HG03469 (cell line): ENCODE results near the gene HDGFL2.

Experiments used
- ATAC-seq: cut with Tn5 transposase; IDR thresholded peaks from one replicate; pipeline ENCODE4 v1.9.1; 2021; ENCODE audit warnings: mild to moderate bottlenecking, moderate library complexity, moderate number of reproducible peaks; ENCODE audit not compliant: unreplicated experiment

HDGFL2 gene

DNA sequence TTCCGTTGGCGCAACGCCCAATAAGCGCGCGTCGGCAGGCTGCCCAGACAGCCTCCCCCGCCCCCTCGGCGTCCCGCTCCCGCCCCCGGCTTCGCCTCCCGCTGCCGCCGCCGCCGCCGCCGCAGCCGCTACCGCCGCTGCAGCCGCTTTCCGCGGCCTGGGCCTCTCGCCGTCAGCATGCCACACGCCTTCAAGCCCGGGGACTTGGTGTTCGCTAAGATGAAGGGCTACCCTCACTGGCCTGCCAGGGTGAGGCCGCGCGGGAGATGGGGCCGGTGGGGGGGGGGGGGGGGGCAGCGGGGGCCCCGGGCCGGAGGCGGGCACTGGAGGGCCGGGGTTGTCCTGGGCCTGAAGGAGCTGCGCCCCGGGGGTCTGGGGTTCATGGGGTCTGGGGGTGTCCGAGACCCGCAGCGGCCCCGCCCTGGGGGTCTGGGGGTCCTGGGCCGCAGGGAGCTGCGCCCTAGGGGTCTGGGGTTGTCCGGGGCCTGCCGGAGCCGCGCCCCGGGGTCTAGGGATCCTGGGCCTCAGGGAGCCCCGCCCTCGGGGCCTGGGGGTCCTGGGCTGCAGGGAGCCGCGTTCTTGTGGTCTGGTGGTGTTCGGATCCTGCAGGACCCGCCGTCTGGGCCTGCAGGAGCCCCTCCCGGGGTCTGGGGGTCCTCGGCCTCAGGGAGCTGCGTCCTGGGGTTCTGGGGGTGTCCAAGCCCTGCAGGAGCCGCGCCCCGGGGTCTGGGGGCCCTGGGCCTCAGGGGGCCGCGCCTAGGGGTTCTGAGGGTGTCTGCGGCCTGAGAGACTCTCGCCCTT, at the start of gene HDGFL2:
Gene HDGFL2, plus strand, starts transcription at position 124 of the 801 bp plus-strand sequence. Its CDS starts 54 bp downstream, at position 178.
- ATAC-seq, result no peak

GRCh38 chr19:4423416-4424126, 48.5 kb upstream of the HDGFL2 start:
- no peak for ATAC-seq

- ATAC-seq, result no peak
These were observed 46.6 kb upstream of the HDGFL2 start for GRCh38 chr19:4425537-4425936.

GRCh38 chr19:4428326-4428975, 43.6 kb upstream of the HDGFL2 start:
- ATAC-seq, result no peak

DNA sequence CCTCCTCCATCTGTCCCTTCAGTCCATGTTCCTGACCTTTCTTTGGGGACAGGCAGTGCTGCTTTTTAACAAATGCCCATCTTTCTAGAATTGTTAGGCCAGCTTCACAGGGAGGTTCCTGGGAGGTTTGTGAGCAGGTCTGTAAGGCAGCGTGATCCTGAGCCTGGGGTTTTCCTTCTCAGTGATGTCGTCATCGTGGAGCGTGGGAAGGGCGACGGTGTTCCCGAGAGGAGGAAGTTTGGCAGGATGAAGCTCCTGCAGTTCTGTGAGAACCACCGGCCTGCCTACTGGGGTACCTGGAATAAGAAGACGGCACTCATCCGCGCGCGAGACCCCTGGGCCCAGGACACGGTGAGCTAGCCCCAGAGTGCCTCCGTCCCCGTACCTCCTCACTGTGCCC, 42.8 kb upstream of the HDGFL2 start:
- ATAC-seq, result no peak

GRCh38 chr19:4429771-4430171, 42.3 kb upstream of the HDGFL2 start:
- no peak for ATAC-seq

DNA sequence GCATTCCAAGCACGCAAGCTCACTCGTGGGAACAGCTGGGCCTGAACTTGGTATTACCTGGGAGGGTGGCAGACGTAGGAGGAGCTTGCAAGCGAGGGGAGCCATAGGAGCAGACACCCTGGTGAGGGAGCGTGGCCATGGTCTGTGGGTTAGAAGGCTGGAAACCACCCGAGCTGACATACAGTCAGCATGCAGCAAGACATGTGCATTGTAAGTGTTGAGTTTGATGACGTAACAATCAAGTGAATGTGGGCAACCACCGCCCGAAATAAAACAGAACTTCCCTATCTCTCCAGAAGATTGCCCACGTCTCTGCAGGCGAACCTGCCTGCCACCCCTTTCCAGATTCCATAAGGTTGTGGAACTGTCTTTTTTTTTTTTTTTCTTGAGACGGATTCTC, 41.3 kb upstream of the HDGFL2 start:
- ATAC-seq, result no peak

- no peak for ATAC-seq
These were observed 40.8 kb upstream of the HDGFL2 start for GRCh38 chr19:4431296-4431695.

- no peak for ATAC-seq
These were observed 40.1 kb upstream of the HDGFL2 start for GRCh38 chr19:4431808-4432674.

- no peak for ATAC-seq
These were observed 39.1 kb upstream of the HDGFL2 start for GRCh38 chr19:4432918-4433506.

- ATAC-seq, result no peak
These were observed 37.7 kb upstream of the HDGFL2 start for GRCh38 chr19:4434391-4434790.

DNA sequence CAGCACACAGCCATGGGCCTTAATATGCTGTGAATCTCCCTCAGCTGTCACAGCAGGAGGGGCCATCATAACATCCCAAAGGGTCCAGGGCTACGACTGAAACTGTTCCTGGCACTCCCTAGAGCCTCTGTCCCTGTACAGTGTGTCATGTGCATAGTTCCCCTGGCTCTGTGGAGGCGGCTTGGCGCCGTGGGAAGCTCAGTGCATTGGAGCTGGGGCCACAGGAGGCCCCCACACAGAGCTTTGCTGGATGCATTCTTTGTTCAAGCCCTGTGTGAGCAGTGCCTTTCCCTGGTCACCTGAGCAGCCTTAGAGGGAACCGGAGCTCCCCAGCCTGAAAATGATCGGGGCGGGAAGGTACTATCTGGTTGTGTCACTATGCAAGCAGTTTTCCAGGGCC, 35.9 kb upstream of the HDGFL2 start:
- ATAC-seq, result no peak

DNA sequence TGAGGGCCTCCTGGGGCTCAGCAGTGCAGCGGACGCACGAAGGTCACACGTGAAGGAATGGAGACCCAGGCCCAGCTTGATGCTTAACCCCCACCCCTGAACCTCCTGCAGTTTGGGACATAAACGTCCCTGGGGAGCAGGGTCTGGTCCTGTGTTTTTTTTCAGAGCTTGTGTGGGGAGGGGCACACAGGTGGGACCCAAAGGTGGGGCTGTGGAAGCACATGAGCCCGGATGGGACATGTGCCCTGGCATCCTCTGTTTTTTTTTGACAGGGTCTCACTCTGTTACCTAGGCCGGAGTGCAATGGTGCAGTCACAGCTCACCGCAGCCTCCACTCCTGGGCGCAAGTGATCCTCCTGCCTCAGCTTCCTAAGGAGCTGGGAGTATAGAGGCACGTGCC, 35.0 kb upstream of the HDGFL2 start:
- no peak for ATAC-seq

GRCh38 chr19:4439243-4439642, 32.9 kb upstream of the HDGFL2 start:
- no peak for ATAC-seq

DNA sequence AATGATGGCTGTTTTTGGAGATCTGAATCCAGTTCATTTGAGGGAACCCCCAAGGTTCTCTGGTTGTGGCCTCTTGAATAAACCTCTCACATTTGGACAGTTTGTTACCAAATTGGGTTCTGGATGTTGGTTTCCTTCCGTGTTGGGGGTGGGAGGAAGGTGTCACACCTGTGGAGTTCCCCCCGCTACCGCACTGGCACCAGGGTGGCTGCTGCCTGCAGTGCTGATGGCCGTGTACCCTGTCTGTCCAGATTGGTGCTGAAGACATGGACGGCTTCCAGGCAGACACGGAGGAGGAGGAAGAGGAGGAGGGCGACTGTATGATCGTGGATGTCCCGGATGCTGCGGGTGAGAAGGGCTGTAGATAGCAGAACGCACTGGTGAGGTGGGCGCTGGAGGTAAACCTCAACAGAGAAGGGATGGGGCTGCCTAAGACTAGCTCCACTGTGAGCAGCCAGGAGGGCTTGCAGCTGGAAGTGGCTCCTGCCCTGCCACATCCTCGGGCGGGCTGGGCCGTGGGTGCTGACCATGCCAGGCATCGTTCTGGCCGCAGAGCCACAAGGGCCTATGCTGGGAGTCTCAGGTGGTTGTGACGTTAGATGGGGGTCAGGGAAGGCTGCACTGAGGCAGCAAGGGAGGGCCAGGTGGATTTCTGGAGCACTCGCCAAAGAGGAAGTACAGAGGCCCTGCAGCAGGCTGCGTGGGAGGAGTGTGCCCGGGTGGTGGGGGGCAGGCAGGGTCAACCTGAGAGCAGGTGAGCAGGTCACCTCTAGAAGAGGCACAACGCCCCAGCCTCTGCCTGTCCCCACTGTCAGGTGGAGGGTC, 29.9 kb upstream of the HDGFL2 start:
- no peak for ATAC-seq

DNA sequence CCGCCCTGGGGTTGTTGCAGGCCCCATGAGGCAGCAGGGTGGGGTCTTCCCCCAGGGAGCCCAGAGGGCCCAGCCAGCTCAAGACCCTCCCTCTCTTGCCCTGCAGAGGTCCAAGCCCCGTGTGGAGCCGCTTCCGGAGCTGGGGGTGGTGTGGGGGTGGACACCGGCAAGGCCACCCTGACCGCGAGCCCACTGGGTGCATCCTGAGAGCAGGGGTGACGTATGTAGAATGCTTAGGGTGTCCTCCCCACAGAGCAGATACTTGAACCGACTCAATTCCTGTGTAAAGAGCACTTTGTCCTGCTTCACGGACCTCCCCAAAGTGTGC, 29.3 kb upstream of the HDGFL2 start:
- ATAC-seq, result no peak

DNA sequence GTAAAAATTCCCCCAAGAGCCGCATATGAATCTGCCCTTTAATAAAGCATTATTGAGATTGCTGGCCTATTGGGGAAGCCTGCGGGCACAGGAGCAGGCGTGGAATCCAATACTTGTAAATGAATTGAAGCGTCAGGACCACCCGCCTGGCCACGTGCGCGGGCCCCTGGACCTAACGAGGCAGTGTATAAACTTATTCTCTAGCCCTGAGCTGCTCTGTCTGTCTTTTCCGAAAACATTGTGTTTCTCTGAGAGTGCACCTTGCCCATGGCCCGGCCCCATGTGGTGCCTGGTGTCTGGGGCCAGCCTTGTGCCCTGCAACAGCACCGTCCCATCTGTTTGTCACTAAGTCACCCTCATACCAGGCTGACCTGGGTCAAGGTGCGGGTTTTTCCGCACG, 28.9 kb upstream of the HDGFL2 start:
- no peak for ATAC-seq

- ATAC-seq, result no peak
These were observed 27.9 kb upstream of the HDGFL2 start for GRCh38 chr19:4443966-4444764.
